Lung (tissue), 10 donors: ENCODE results near the gene CFC1B. TPM values are rescaled to one million over a fixed set of nuclear protein-coding genes. Genes with fewer than 3 reads are reported as not detected.
"Not testable (repeated sequence)": the region's sequence is repeated elsewhere in the genome, so short reads cannot be mapped to it uniquely, and the experiment has no call there.

Experiments used
- ATAC-seq: fragments of 200-7000 bp; cut with Tn5 transposase; one replicate; pipeline ENCODE4 v1.9.1; 2020; ENCODE audit warnings: moderate number of reproducible peaks; ENCODE audit not compliant: insufficient read depth, low FRiP score
- DNase-seq, 3 donors: peaks; one replicate each; pipeline ENCODE4 v3.0.0-alpha.2; 2013 to 2017
- H3K27ac ChIP-seq, 2 donors: one replicate each; pipeline ENCODE4 v1.5.1; 2013; ENCODE audit warnings: mild to moderate bottlenecking in 2 of 2, moderate library complexity in 2 of 2, control low read depth in 1 of 2, inconsistent platforms in 1 of 2, low read depth in 1 of 2, low read length in 1 of 2
- H3K27me3 ChIP-seq, 3 donors: one replicate each; pipeline ENCODE4 v1.5.1; 2013; ENCODE audit warnings: low read length in 2 of 3; ENCODE audit not compliant: control insufficient read depth in 3 of 3, insufficient read depth in 3 of 3
- H3K36me3 ChIP-seq, 4 donors: one replicate each; pipeline ENCODE4 v1.5.1; 2013; ENCODE audit warnings: low read length in 4 of 4, mild to moderate bottlenecking in 1 of 4, moderate library complexity in 1 of 4; ENCODE audit not compliant: control insufficient read depth in 4 of 4, insufficient read depth in 4 of 4
- H3K4me1 ChIP-seq, 5 donors: one replicate each; pipeline ENCODE4 v1.5.1; 2013; ENCODE audit warnings: low read length in 5 of 5, mild to moderate bottlenecking in 2 of 5, moderate library complexity in 1 of 5; ENCODE audit not compliant: control insufficient read depth in 5 of 5, insufficient read depth in 5 of 5
- H3K4me3 ChIP-seq: one replicate; pipeline ENCODE4 v1.5.1; 2013; ENCODE audit warnings: mild to moderate bottlenecking, control low read depth, moderate library complexity
- H3K9ac ChIP-seq, 2 donors: one replicate each; pipeline ENCODE4 v1.5.1; 2013; ENCODE audit warnings: low read length in 2 of 2, control low read depth in 1 of 2; ENCODE audit not compliant: insufficient read depth in 1 of 2
- H3K9me3 ChIP-seq, 4 donors: one replicate each; pipeline ENCODE4 v1.5.1; 2013; ENCODE audit warnings: low read length in 3 of 4, mild to moderate bottlenecking in 1 of 4, moderate library complexity in 1 of 4; ENCODE audit not compliant: control insufficient read depth in 4 of 4, insufficient read depth in 3 of 4
- WGBS, 2 donors: extraction: QIAGEN DNeasy Blood & Tissue Kit; methylation state at CpG; one replicate each; pipeline ENCODE4 v1.1.7; 2013; 5-methylcytosine and 5-hydroxymethylcytosine counted together
- polyA plus RNA-seq, 2 donors: library from polyadenylated mRNA; stranded (reverse); fragments of 200-250 nt; gene quantifications; one replicate each; pipeline ENCODE4 v1.2.1, GENCODE V29; 2013
- total RNA-seq, 2 donors: library from RNA; depleted of rRNA in 1 of 2; stranded (reverse); fragments of >200 nt in 1 of 2; gene quantifications; one replicate each; pipeline ENCODE4 v1.2.1, GENCODE V29; 2014 to 2021
- donor health status: Bipolar disorder and iron deficiency.
- donor health status: healthy.
- donor health status: DM: yes; HTN: yes; CAD: no.

Gene CFC1B
- total and polyA plus RNA-seq, 4 donors, result 0.18 TPM; not detected in 3

GRCh38 chr2:130543785-130544528, 22.9 kb downstream of the CFC1B start:
- not testable (repeated sequence) for H3K4me3 ChIP-seq, H3K27ac ChIP-seq, DNase-seq, ATAC-seq, H3K9ac ChIP-seq, H3K36me3 ChIP-seq, H3K9me3 ChIP-seq, H3K27me3 ChIP-seq, H3K4me1 ChIP-seq
- WGBS, 2 donors, result no CpG with 5 or more reads among the region's 12 CpGs

GRCh38 chr2:130544978-130545377, 24.0 kb downstream of the CFC1B start:
- not testable (repeated sequence) for H3K36me3 ChIP-seq, H3K4me1 ChIP-seq, H3K27me3 ChIP-seq, H3K4me3 ChIP-seq, H3K9ac ChIP-seq, ATAC-seq, H3K9me3 ChIP-seq, H3K27ac ChIP-seq, DNase-seq
- no CpG with 5 or more reads among the region's 5 CpGs for WGBS, 2 donors

GRCh38 chr2:130548418-130548817, 27.4 kb downstream of the CFC1B start:
- no CpG with 5 or more reads among the region's 3 CpGs for WGBS, 2 donors

DNA sequence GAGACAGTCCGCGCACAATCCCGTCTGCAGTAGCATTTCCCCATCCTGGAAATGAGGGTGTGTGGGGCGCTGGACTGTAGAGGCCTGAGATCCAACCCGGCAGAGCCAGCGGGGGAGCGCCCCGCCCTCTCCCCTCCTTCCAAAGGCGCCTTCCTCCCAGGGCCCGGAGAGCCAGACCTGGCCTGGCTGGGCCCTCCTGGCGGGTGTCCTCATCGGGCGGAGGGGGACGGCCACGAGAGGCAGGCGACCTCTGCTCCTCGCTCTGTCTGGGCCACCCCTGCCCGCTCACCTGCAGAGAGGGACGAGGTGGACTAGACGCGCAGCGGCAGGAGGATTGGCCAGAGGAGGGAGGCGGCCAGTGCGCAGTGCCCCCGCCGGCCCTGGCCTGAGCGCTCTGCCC, 28.5 kb downstream of the CFC1B start:
- not testable (repeated sequence) for H3K4me1 ChIP-seq, H3K9me3 ChIP-seq, ATAC-seq, H3K9ac ChIP-seq, H3K27ac ChIP-seq, H3K4me3 ChIP-seq, H3K36me3 ChIP-seq, DNase-seq, H3K27me3 ChIP-seq
- no CpG with 5 or more reads among the region's 27 CpGs for WGBS, 2 donors

More at GRCh38 chr2:130548418-130548817, 27.4 kb downstream of the CFC1B start:
- not testable (repeated sequence) for H3K27ac ChIP-seq, H3K4me3 ChIP-seq, H3K9me3 ChIP-seq, H3K4me1 ChIP-seq, DNase-seq, H3K36me3 ChIP-seq, ATAC-seq, H3K9ac ChIP-seq, H3K27me3 ChIP-seq

- H3K36me3 ChIP-seq, ATAC-seq, H3K4me3 ChIP-seq, H3K4me1 ChIP-seq, DNase-seq, H3K9me3 ChIP-seq, H3K9ac ChIP-seq, H3K27ac ChIP-seq, H3K27me3 ChIP-seq: not testable (repeated sequence)
- no CpG with 5 or more reads among the region's 4 CpGs for WGBS, 2 donors
Measured at GRCh38 chr2:130554178-130554577, 33.2 kb downstream of the CFC1B start.

- H3K4me1 ChIP-seq, H3K27me3 ChIP-seq, H3K9me3 ChIP-seq, H3K4me3 ChIP-seq, H3K9ac ChIP-seq, DNase-seq, H3K36me3 ChIP-seq, H3K27ac ChIP-seq, ATAC-seq: not testable (repeated sequence)
- WGBS, 2 donors, result no CpG with 5 or more reads among the region's 8 CpGs
Measured at GRCh38 chr2:130556441-130556840, 35.4 kb downstream of the CFC1B start.

DNA sequence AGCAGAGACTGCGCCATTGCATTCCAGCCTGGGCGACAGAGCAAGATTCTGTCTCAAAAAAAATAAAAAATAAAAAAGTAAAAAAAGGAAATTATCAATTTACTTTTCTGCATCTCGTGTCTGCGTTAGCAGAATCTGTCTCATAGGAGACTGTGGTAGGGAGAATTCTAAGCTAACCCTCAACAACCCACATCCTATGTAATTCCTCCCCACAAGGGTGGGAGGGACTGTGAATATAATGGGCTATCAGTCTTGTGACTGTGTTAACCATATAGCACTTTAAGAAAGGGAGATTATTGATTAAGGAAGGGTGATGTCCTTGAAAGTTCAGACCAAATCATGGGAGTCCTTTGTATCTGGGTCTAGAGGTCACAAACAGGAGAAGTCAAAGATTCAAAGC, 45.1 kb downstream of the CFC1B start:
- not testable (repeated sequence) for ATAC-seq, H3K36me3 ChIP-seq, H3K4me3 ChIP-seq, H3K27me3 ChIP-seq, DNase-seq, H3K9me3 ChIP-seq, H3K4me1 ChIP-seq, H3K9ac ChIP-seq, H3K27ac ChIP-seq
- no CpG with 5 or more reads among the region's 4 CpGs for WGBS, 2 donors

GRCh38 chr2:130571929-130572328, 50.9 kb downstream of the CFC1B start:
- H3K4me1 ChIP-seq, H3K9ac ChIP-seq, ATAC-seq, H3K36me3 ChIP-seq, DNase-seq, H3K4me3 ChIP-seq, H3K9me3 ChIP-seq, H3K27ac ChIP-seq, H3K27me3 ChIP-seq: not testable (repeated sequence)
- no CpG with 5 or more reads among the region's 3 CpGs for WGBS, 2 donors
